CD14-positive monocyte (primary cell): ENCODE results near the gene RBM41. TPM values are rescaled to one million over a fixed set of nuclear protein-coding genes. Genes with fewer than 3 reads are reported as not detected.

ENCODE experiments used
- DNase-seq, 3 donors: peaks; one replicate each; pipeline ENCODE4 v3.0.0-alpha.2; 2011 to 2022
- H2AFZ ChIP-seq: 2 replicates; pipeline ENCODE4 v1.6.0; 2012; ENCODE audit warnings: mild to moderate bottlenecking, low read depth, low read length, inconsistent platforms; ENCODE audit not compliant: insufficient read depth, poor library complexity, severe bottlenecking
- H3K27ac ChIP-seq, 2 donors: 1 replicate in 1 of 2; 2 replicates in 1 of 2; pipeline ENCODE4 v1.5.1; 2012 to 2013; ENCODE audit warnings: low read length in 2 of 2, control low read depth in 1 of 2, inconsistent platforms in 1 of 2, low read depth in 1 of 2, mild to moderate bottlenecking in 1 of 2
- H3K27me3 ChIP-seq, 2 donors: one replicate each; pipeline versions ENCODE4 v1.6.0 to v1.6.1; 2011 to 2013; ENCODE audit warnings: low read length in 2 of 2; ENCODE audit not compliant: control insufficient read depth in 2 of 2, insufficient read depth in 2 of 2
- H3K36me3 ChIP-seq, 2 donors: replicated peaks in 1 of 2; 1 replicate in 1 of 2; 2 replicates in 1 of 2; pipeline versions ENCODE4 v1.5.1 to v1.6.1; 2012 to 2013; ENCODE audit warnings: low read length in 2 of 2, control low read depth in 1 of 2, inconsistent platforms in 1 of 2, mild to moderate bottlenecking in 1 of 2; ENCODE audit not compliant: insufficient read depth in 2 of 2, control insufficient read depth in 1 of 2
- H3K4me1 ChIP-seq, 2 donors: 1 replicate in 1 of 2; 2 replicates in 1 of 2; pipeline versions ENCODE4 v1.5.1 to v1.6.1; 2012 to 2013; ENCODE audit warnings: low read length in 2 of 2, control low read depth in 1 of 2, inconsistent platforms in 1 of 2, mild to moderate bottlenecking in 1 of 2, moderate library complexity in 1 of 2; ENCODE audit not compliant: insufficient read depth in 2 of 2, control insufficient read depth in 1 of 2
- H3K4me2 ChIP-seq: replicated peaks from 2 replicates; pipeline ENCODE3; 2012; ENCODE audit warnings: low read length, moderate library complexity, mild to moderate bottlenecking; ENCODE audit not compliant: poor library complexity, severe bottlenecking; ENCODE audit errors: extremely low read depth
- H3K4me3 ChIP-seq, 3 experiments: fragments of 200-600 bp in 1 of 3; sonication (generic) in 1 of 3; replicated peaks in 1 of 3; 1 replicate in 2 of 3; 2 replicates in 1 of 3; pipeline ENCODE4 v1.5.1; 2011 to 2013; ENCODE audit warnings: low read length in 3 of 3, mild to moderate bottlenecking in 3 of 3, control low read depth in 2 of 3, low read depth in 2 of 3, inconsistent platforms in 1 of 3, moderate library complexity in 1 of 3
- H3K79me2 ChIP-seq: 2 replicates; pipeline ENCODE4 v1.6.0; 2012; ENCODE audit warnings: mild to moderate bottlenecking, control low read depth, inconsistent platforms, low read length, moderate library complexity; ENCODE audit not compliant: insufficient read depth
- H3K9ac ChIP-seq: 2 replicates; pipeline ENCODE4 v1.6.0; 2017; ENCODE audit warnings: low read length, mild to moderate bottlenecking; ENCODE audit not compliant: insufficient read depth, poor library complexity, severe bottlenecking
- H3K9me3 ChIP-seq, 2 donors: replicated peaks in 1 of 2; 1 replicate in 1 of 2; 2 replicates in 1 of 2; pipeline versions ENCODE4 v1.5.1 to v1.6.1; 2012 to 2013; ENCODE audit warnings: low read length in 2 of 2, control low read depth in 1 of 2; ENCODE audit not compliant: control insufficient read depth in 1 of 2, insufficient read depth in 1 of 2
- H4K20me1 ChIP-seq: 2 replicates; pipeline ENCODE4 v1.6.0; 2012; ENCODE audit warnings: mild to moderate bottlenecking, low read length, control low read depth, moderate library complexity; ENCODE audit not compliant: insufficient read depth
- H3K27ac Mint-ChIP-seq, 7 donors: one replicate each; pipeline ENCODE4 v1.8.0; 2020; ENCODE audit warnings: mild to moderate bottlenecking in 7 of 7, mixed read lengths in 7 of 7, moderate library complexity in 6 of 7, inconsistent platforms in 2 of 7
- H3K27me3 Mint-ChIP-seq, 3 donors: one replicate each; pipeline ENCODE4 v1.8.0; 2021 to 2022; ENCODE audit warnings: low read depth in 3 of 3, mild to moderate bottlenecking in 3 of 3, mixed read lengths in 3 of 3, moderate library complexity in 3 of 3, inconsistent platforms in 1 of 3
- H3K36me3 Mint-ChIP-seq, 2 donors: one replicate each; pipeline ENCODE4 v1.8.0; 2020; ENCODE audit warnings: mixed read lengths in 2 of 2, inconsistent platforms in 1 of 2, mild to moderate bottlenecking in 1 of 2
- H3K4me1 Mint-ChIP-seq: one replicate; pipeline ENCODE4 v1.8.0; 2020; ENCODE audit warnings: mild to moderate bottlenecking, mixed read lengths
- H3K4me3 Mint-ChIP-seq, 2 donors: one replicate each; pipeline ENCODE4 v1.8.0; 2020; ENCODE audit warnings: mild to moderate bottlenecking in 2 of 2, mixed read lengths in 2 of 2, moderate library complexity in 1 of 2
- H3K9me3 Mint-ChIP-seq, 7 donors: one replicate each; pipeline ENCODE4 v1.8.0; 2020 to 2022; ENCODE audit warnings: mixed read lengths in 7 of 7, mild to moderate bottlenecking in 6 of 7, moderate library complexity in 6 of 7, inconsistent platforms in 2 of 7
- CTCF ChIP-seq: fragments of 200-600 bp; IDR thresholded peaks from one replicate; pipeline ENCODE4 v1.8.0; 2022; ENCODE audit warnings: antibody characterized with exemption, mild to moderate bottlenecking
- WGBS: methylation state at CpG from one replicate; pipeline ENCODE4 v1.1.5; 2013; ENCODE audit warnings: missing lambda C conversion rate; ENCODE audit not compliant: insufficient coverage; 5-methylcytosine and 5-hydroxymethylcytosine counted together
- intact Hi-C, 2 donors: fragments of 100-400 bp; cut with micrococcal nuclease; formaldehyde crosslinking; loops; one replicate each; pipeline versions ENCODE4 v1.15.0 to v1.15.1; 2023
- polyA plus RNA-seq, 3 donors: library from polyadenylated mRNA; depleted of rRNA in 1 of 3; unstranded in 2 of 3; stranded (reverse) in 1 of 3; fragments of 300-500 nt in 2 of 3; fragments of >200 nt in 1 of 3; fragmentation: Illumina TruSeq in 2 of 3; gene quantifications; 1 replicate in 2 of 3; 2 replicates in 1 of 3; pipeline ENCODE4 v1.2.3, GENCODE V29; 2012 to 2021

RBM41 gene
- polyA plus RNA-seq, 3 donors = 3.9 to 9.5 (median 8.6) TPM

DNA sequence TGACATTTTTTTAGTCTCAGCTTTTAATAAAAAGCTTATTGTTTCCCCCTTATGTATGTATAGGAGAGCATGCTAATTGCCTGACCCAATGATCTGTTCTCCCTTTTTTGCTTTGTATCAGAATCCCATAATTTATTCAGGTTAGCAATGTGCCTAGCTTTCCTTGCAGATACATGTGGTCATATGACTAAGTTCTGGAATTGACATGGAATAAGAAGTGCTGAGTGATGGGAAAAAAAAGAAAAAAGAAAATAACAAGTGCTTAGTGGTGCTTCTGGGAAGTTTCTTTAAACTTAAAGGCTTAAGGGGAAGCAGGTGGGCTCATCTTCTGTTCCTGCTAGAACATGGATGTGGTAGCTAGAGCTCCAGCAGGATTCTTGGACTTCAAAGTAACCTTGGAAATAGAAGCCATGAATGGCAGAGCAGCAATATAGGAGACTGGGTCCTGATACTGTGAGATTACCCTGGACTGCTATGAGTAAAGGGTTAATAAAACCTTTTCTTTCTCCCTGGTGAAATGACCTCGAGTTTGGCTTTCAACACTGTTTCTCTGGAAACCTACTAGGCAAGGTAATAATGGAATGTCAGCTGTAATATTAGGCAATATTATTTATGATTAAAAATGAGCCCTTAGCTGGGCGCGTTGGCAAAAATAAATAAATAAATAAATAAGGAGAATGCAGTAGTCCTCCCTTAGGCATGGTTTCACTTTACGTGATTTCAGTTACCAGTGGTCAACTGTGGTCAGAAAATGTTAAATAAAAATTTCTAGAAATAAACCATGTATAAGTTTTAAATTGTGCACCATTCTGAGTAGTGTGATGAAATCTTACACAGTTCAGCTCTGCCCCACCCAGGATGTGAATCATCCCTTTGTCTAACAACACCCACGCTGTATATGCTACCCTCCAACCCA lies 16.7 kb upstream of the RBM41 start:
- H3K4me3 Mint-ChIP-seq = peak overlapping the region in 1 of 2 donors; percentile 67
- Histone ChIP-seq H3K4me2 (peak overlapping the region; percentile 23), H3K4me3 (no peak overlapping the region), H3K27ac (peak overlapping the region in 1 of 2 donors; percentile 63), H3K4me1 (peaks cover 10 to 16% of the 10 kb centered on the region in 2 donors), H3K27me3 (no peaks in the 10 kb centered on the region), H4K20me1 (no peaks in the 10 kb centered on the region), H3K9me3 (no peaks in the 10 kb centered on the region), H3K9ac (no peak overlapping the region), H2AFZ (no peak overlapping the region), H3K36me3 (no peaks in the 10 kb centered on the region), H3K79me2 (no peaks in the 10 kb centered on the region)
- intact Hi-C loops = no loop called here
- H3K36me3 Mint-ChIP-seq = no peaks in the 10 kb centered on the region
- peak overlapping the region; percentile 11 to 76 (median 61) for H3K27ac Mint-ChIP-seq
- H3K27me3 Mint-ChIP-seq = peaks cover 0 to 10% (median 0%) of the 10 kb centered on the region in 3 donors
- peaks cover 13% of the 10 kb centered on the region for H3K4me1 Mint-ChIP-seq
- WGBS = no CpG with 5 or more reads among the region's 5 CpGs
- DNase-seq = peak; percentile 38 to 58 (median 53)
- TF ChIP-seq CTCF = no peak
- peaks cover 0 to 5% (median 0%) of the 10 kb centered on the region in 7 donors for H3K9me3 Mint-ChIP-seq

DNA sequence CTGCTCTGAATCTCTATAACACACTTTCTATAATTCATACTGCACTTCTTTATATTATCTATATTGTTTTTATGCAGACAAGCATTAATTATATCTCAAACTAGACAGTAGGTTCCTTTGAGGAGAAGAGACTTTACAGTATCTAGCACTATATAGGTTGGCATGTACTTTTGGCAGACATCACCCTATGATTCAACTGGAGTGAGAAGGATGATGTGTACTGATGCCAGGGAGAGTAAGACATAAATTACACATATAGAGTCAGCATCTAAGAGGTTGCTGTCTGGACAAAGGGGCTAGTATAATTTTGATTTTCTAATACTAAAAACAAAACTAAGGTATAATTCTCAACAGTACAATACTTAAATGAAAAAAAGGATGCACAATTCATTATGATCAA lies 5.1 kb upstream of the RBM41 start:
- Histone ChIP-seq H3K9me3 (no peaks in the 10 kb centered on the region), H3K36me3 (no peaks in the 10 kb centered on the region), H3K79me2 (no peaks in the 10 kb centered on the region), H3K9ac (no peak overlapping the region), H3K4me3 (no peak overlapping the region), H3K4me1 (no peaks in the 10 kb centered on the region), H3K4me2 (no peak overlapping the region), H3K27me3 (no peaks in the 10 kb centered on the region), H3K27ac (no peak overlapping the region), H2AFZ (no peak overlapping the region), H4K20me1 (no peaks in the 10 kb centered on the region)
- H3K36me3 Mint-ChIP-seq = no peaks in the 10 kb centered on the region
- intact Hi-C loops = no loop called here
- DNase-seq = no peak
- H3K4me3 Mint-ChIP-seq = no peak overlapping the region
- peaks cover 0 to 4% (median 1%) of the 10 kb centered on the region in 3 donors for H3K27me3 Mint-ChIP-seq
- H3K9me3 Mint-ChIP-seq = no peaks in the 10 kb centered on the region
- no peak overlapping the region for H3K27ac Mint-ChIP-seq
- TF ChIP-seq CTCF = no peak
- peaks cover 3% of the 10 kb centered on the region for H3K4me1 Mint-ChIP-seq
